ENCODE measurements around the gene DCDC2C.

GRCh38 chr2:3806168-3806567 is 102.8 kb downstream of the DCDC2C start:
- TF ChIP-seq EZH2 (IDR thresholded peaks at IDR 0.05) = no peak
- TF ChIP-seq, protein P1, sequence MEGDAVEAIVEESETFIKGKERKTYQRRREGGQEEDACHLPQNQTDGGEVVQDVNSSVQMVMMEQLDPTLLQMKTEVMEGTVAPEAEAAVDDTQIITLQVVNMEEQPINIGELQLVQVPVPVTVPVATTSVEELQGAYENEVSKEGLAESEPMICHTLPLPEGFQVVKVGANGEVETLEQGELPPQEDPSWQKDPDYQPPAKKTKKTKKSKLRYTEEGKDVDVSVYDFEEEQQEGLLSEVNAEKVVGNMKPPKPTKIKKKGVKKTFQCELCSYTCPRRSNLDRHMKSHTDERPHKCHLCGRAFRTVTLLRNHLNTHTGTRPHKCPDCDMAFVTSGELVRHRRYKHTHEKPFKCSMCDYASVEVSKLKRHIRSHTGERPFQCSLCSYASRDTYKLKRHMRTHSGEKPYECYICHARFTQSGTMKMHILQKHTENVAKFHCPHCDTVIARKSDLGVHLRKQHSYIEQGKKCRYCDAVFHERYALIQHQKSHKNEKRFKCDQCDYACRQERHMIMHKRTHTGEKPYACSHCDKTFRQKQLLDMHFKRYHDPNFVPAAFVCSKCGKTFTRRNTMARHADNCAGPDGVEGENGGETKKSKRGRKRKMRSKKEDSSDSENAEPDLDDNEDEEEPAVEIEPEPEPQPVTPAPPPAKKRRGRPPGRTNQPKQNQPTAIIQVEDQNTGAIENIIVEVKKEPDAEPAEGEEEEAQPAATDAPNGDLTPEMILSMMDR (IDR thresholded peaks at IDR 0.05) = no peak
- TF ChIP-seq EZH2phosphoT487 (IDR thresholded peaks at IDR 0.05) = no peak

Data from neural progenitor cell (in vitro differentiated cells).